ENCODE data around the gene CT47B1.

GRCh38 chrX:120825146-120825545, 50.5 kb downstream of the CT47B1 start:
- TF ChIP-seq GABPA (IDR thresholded peaks at IDR 0.05 in 1 of 2, conservative IDR thresholded peaks at IDR 0.05 in 1 of 2) (no peak), CTCF (IDR thresholded peaks at IDR 0.05; ENCODE audit: low read depth, low read length, missing input control) (no peak), SP1 (IDR thresholded peaks at IDR 0.05) (no peak), ATF3 (IDR thresholded peaks at IDR 0.05) (no peak), TAF1 (conservative IDR thresholded peaks at IDR 0.05) (no peak), RAD21 (IDR thresholded peaks at IDR 0.05) (no peak), REST (IDR thresholded peaks at IDR 0.05) (no peak), MAX (IDR thresholded peaks at IDR 0.05) (no peak), RXRA (IDR thresholded peaks at IDR 0.05) (no peak), FOXA1 (IDR thresholded peaks at IDR 0.05) (no peak), YY1 (IDR thresholded peaks at IDR 0.05) (no peak)
- TF ChIP-seq, protein P1, sequence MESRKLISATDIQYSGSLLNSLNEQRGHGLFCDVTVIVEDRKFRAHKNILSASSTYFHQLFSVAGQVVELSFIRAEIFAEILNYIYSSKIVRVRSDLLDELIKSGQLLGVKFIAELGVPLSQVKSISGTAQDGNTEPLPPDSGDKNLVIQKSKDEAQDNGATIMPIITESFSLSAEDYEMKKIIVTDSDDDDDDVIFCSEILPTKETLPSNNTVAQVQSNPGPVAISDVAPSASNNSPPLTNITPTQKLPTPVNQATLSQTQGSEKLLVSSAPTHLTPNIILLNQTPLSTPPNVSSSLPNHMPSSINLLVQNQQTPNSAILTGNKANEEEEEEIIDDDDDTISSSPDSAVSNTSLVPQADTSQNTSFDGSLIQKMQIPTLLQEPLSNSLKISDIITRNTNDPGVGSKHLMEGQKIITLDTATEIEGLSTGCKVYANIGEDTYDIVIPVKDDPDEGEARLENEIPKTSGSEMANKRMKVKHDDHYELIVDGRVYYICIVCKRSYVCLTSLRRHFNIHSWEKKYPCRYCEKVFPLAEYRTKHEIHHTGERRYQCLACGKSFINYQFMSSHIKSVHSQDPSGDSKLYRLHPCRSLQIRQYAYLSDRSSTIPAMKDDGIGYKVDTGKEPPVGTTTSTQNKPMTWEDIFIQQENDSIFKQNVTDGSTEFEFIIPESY (IDR thresholded peaks at IDR 0.05) = no peak
